Measurements from ENCODE around the gene CCDC51. TPM values are rescaled to one million over a fixed set of nuclear protein-coding genes. Genes with fewer than 3 reads are reported as not detected.

Gene CCDC51
- total RNA-seq, 1 experiment from 2014 or later = 59.5 TPM

GRCh38 chr3:48437812-48438211 is 2.1 kb downstream of the CCDC51 start:
- Mint-ChIP-seq H3K27ac (ENCODE audit: unreplicated experiment) (no peak overlapping the region), H3K4me1 (ENCODE audit: low read depth, unreplicated experiment) (peaks cover 16% of the 10 kb centered on the region), H3K27me3 (ENCODE audit: insufficient read depth, unreplicated experiment) (no peaks in the 10 kb centered on the region), H3K9me3 (ENCODE audit: unreplicated experiment) (no peaks in the 10 kb centered on the region), H3K4me3 (ENCODE audit: unreplicated experiment) (no peak overlapping the region), H3K36me3 (ENCODE audit: insufficient read depth, unreplicated experiment) (peaks cover 53% of the 10 kb centered on the region)
- Histone ChIP-seq H3K36me3 (ENCODE audit: control insufficient read depth, insufficient read depth, low read length) (peaks cover 2% of the 10 kb centered on the region; the same call in 1 of the 2 replicates), H3K9me3 (no peaks in the 10 kb centered on the region), H3K4me1 (peaks cover 36% of the 10 kb centered on the region), H3K27me3 (replicated peaks; ENCODE audit: control insufficient read depth, insufficient read depth, low read length) (no peaks in the 10 kb centered on the region), H3K4me3 (ENCODE audit: low read depth, low read length) (no peak overlapping the region)
- DNase-seq = no peak
- ChIA-PET CTCF (interaction anchor here (6.2 kb wide), 1 partner anchor 34 kb away, joined by 405 read pairs; no protein-coding TSS in a partner anchor), POLR2A (no interaction called here)
- BruUV-seq (replicated peaks) = no TSS peak
- TF ChIP-seq CTCF (IDR thresholded peaks at IDR 0.05; ENCODE audit: insufficient read depth in 1 of 2, low read depth in 1 of 2, low read length in 1 of 2, severe bottlenecking in 1 of 2, unreplicated experiment in 1 of 2) = no peak
- intact Hi-C loops (cut with micrococcal nuclease; ENCODE audit: unreplicated experiment) = loop anchor here (5.0 kb wide), 1 partner anchor 251 kb away; the partner anchor contains the start of gene CDC25A

- Mint-ChIP-seq H3K4me1 (ENCODE audit: low read depth, unreplicated experiment) (peaks cover 23% of the 10 kb centered on the region), H3K27me3 (ENCODE audit: insufficient read depth, unreplicated experiment) (no peaks in the 10 kb centered on the region), H3K36me3 (ENCODE audit: insufficient read depth, unreplicated experiment) (peaks cover 53% of the 10 kb centered on the region), H3K4me3 (ENCODE audit: unreplicated experiment) (no peak overlapping the region), H3K9me3 (ENCODE audit: unreplicated experiment) (no peaks in the 10 kb centered on the region), H3K27ac (ENCODE audit: unreplicated experiment) (no peak overlapping the region)
- intact Hi-C loops (cut with micrococcal nuclease; ENCODE audit: unreplicated experiment) = loop anchor here (1.0 to 5.0 kb wide), 4 partner anchors 36 to 250 kb away; partner anchors contain the start of gene CDC25A
- Histone ChIP-seq H3K4me3 (ENCODE audit: low read depth, low read length) (no peak overlapping the region), H3K36me3 (ENCODE audit: control insufficient read depth, insufficient read depth, low read length) (peaks cover 4% of the 10 kb centered on the region; the same call in 1 of the 2 replicates), H3K4me1 (peaks cover 43% of the 10 kb centered on the region), H3K27me3 (replicated peaks; ENCODE audit: control insufficient read depth, insufficient read depth, low read length) (no peaks in the 10 kb centered on the region), H3K9me3 (no peaks in the 10 kb centered on the region)
- no TSS peak for BruUV-seq (replicated peaks)
- ChIA-PET POLR2A (interaction anchor here (1.5 to 1.9 kb wide), 3 partner anchors 9 to 36 kb away, joined by 7 to 22 read pairs (median 19); partner anchors contain the start of gene ATRIP), CTCF (interaction anchor here (0.8 to 6.2 kb wide), 15 partner anchors 9 to 242 kb away, joined by 3 to 405 read pairs (median 21); partner anchors contain the start of gene ATRIP)
- no peak for DNase-seq
- TF ChIP-seq CTCF (IDR thresholded peaks at IDR 0.05; ENCODE audit: insufficient read depth in 1 of 2, low read depth in 1 of 2, low read length in 1 of 2, severe bottlenecking in 1 of 2, unreplicated experiment in 1 of 2) = no peak
Observed at GRCh38 chr3:48436855-48437254, 3.1 kb downstream of the CCDC51 start.

- intact Hi-C loops (cut with micrococcal nuclease; ENCODE audit: unreplicated experiment) = loop anchor here (1.0 to 5.0 kb wide), 4 partner anchors 35 to 249 kb away; partner anchors contain the start of gene CDC25A
- H3K9me3 Mint-ChIP-seq (ENCODE audit: unreplicated experiment) = no peaks in the 10 kb centered on the region
- no TSS peak for BruUV-seq (replicated peaks)
- Histone ChIP-seq H3K4me3 (ENCODE audit: low read depth, low read length) (no peak overlapping the region), H3K27me3 (replicated peaks; ENCODE audit: control insufficient read depth, insufficient read depth, low read length) (no peaks in the 10 kb centered on the region), H3K4me1 (peaks cover 44% of the 10 kb centered on the region), H3K36me3 (ENCODE audit: control insufficient read depth, insufficient read depth, low read length) (peaks cover 4% of the 10 kb centered on the region; the same call in 1 of the 2 replicates), H3K9me3 (no peaks in the 10 kb centered on the region)
- TF ChIP-seq CTCF (IDR thresholded peaks at IDR 0.05; ENCODE audit: insufficient read depth in 1 of 2, low read depth in 1 of 2, low read length in 1 of 2, severe bottlenecking in 1 of 2, unreplicated experiment in 1 of 2) = no peak
- H3K27me3 Mint-ChIP-seq (ENCODE audit: insufficient read depth, unreplicated experiment) = no peaks in the 10 kb centered on the region
- peaks cover 53% of the 10 kb centered on the region for H3K36me3 Mint-ChIP-seq (ENCODE audit: insufficient read depth, unreplicated experiment)
- no peak for DNase-seq
- H3K4me1 Mint-ChIP-seq (ENCODE audit: low read depth, unreplicated experiment) = peaks cover 27% of the 10 kb centered on the region
- ChIA-PET CTCF (interaction anchor here (0.5 to 6.2 kb wide), 51 partner anchors 9 to 994 kb away, joined by 3 to 405 read pairs (median 5); partner anchors contain the start of genes ATRIP, CAMP, CDC25A and FBXW12), POLR2A (interaction anchor here (0.5 to 1.9 kb wide), 9 partner anchors 10 to 167 kb away, joined by 3 to 22 read pairs (median 4); partner anchors contain the start of gene ATRIP)
- no peak overlapping the region for H3K27ac Mint-ChIP-seq (ENCODE audit: unreplicated experiment)
- no peak overlapping the region for H3K4me3 Mint-ChIP-seq (ENCODE audit: unreplicated experiment)
Observed at GRCh38 chr3:48436477-48436787, 3.5 kb downstream of the CCDC51 start.
